ENCODE results near the gene DENND2C.

DENND2C gene

GRCh38 chr1:114669562-114670082, at the start of gene DENND2C:
Gene DENND2C, minus strand, starts transcription at chr1:114670049. Its CDS starts 44,065 bp downstream, at chr1:114625984.
- no peak for DNase-seq

GRCh38 chr1:114719424-114719787, 49.6 kb upstream of the DENND2C start:
- DNase-seq = peak; percentile 8

- peak; percentile 37 for DNase-seq
Observed at GRCh38 chr1:114718661-114719423, 49.0 kb upstream of the DENND2C start.

GRCh38 chr1:114716304-114717170, 46.7 kb upstream of the DENND2C start, which contains the start of gene NRAS:
Gene NRAS, minus strand, starts transcription at chr1:114716771. Its CDS starts 611 bp downstream, at chr1:114716160.
- peak; percentile 96 for DNase-seq

GRCh38 chr1:114715952-114716303, 46.1 kb upstream of the DENND2C start:
- no peak for DNase-seq

GRCh38 chr1:114712977-114713376, 43.1 kb upstream of the DENND2C start:
- no peak for DNase-seq

GRCh38 chr1:114710360-114710759, 40.5 kb upstream of the DENND2C start:
- no peak for DNase-seq

- no peak for DNase-seq
Observed at GRCh38 chr1:114707604-114708003, 37.8 kb upstream of the DENND2C start.

GRCh38 chr1:114703242-114703641, 33.4 kb upstream of the DENND2C start:
- no peak for DNase-seq

- DNase-seq = no peak
Observed at GRCh38 chr1:114702737-114703136, 32.9 kb upstream of the DENND2C start.

GRCh38 chr1:114701931-114702330, 32.1 kb upstream of the DENND2C start:
- DNase-seq = no peak

- no peak for DNase-seq
Observed at GRCh38 chr1:114700036-114700600, 30.3 kb upstream of the DENND2C start.

- no peak for DNase-seq
Observed at GRCh38 chr1:114696810-114697209, 27.0 kb upstream of the DENND2C start.

- DNase-seq = no peak
Observed at GRCh38 chr1:114695430-114696058, 25.7 kb upstream of the DENND2C start, which contains the start of gene AMPD1. Gene AMPD1, minus strand, starts transcription at chr1:114695546. Its CDS starts 75 bp downstream, at chr1:114695471.

GRCh38 chr1:114694540-114695310, 24.9 kb upstream of the DENND2C start:
- DNase-seq = no peak

- no peak for DNase-seq
Observed at GRCh38 chr1:114692947-114693346, 23.1 kb upstream of the DENND2C start.

GRCh38 chr1:114691061-114691460, 21.2 kb upstream of the DENND2C start:
- DNase-seq = no peak

GRCh38 chr1:114690148-114690547, 20.3 kb upstream of the DENND2C start:
- DNase-seq = no peak

- no peak for DNase-seq
Observed at GRCh38 chr1:114688526-114688925, 18.7 kb upstream of the DENND2C start.

- no peak for DNase-seq
Observed at GRCh38 chr1:114685851-114686250, 16.0 kb upstream of the DENND2C start.

GRCh38 chr1:114677691-114678090, 7.8 kb upstream of the DENND2C start:
- DNase-seq = no peak

- DNase-seq = no peak
Observed at GRCh38 chr1:114676115-114676514, 6.3 kb upstream of the DENND2C start.

All from activated CD4-positive, alpha-beta T cell treated with anti-CD3 and anti-CD28 coated beads, Interleukin-10, Interleukin-2, amounts not matched to agents 100 ng/mL and 50 ng/mL, durations not matched to agents 16 hours and 8 hours (primary cell).